K562 (cell line): ENCODE results near the gene LEO1. TPM values are rescaled to one million over a fixed set of nuclear protein-coding genes. Genes with fewer than 3 reads are reported as not detected.
A peak's percentile ranks its signal among the peaks of the same experiment; 100 is the strongest.

Source experiments
- BMI1 ChIP-seq: fragments of 150-350 bp; IDR thresholded peaks from 2 replicates; pipeline ENCODE4 v1.6.1; 2014; ENCODE audit warnings: low read length
- CHD1 ChIP-seq: fragments of 200-600 bp; sonication (generic); IDR thresholded peaks from one replicate; pipeline ENCODE4 v1.6.1; 2012; ENCODE audit warnings: mild to moderate bottlenecking, moderate library complexity, low read length, inconsistent platforms
- CREB3 ChIP-seq: fragments of 450-650 bp; conservative IDR thresholded peaks from 2 replicates; pipeline ENCODE4 v1.6.1; 2016; ENCODE audit warnings: missing genetic modification characterization, low read depth, mild to moderate bottlenecking, missing compliant biosample characterization, moderate library complexity
- CREB5 ChIP-seq: fragments of 250-450 bp; sonication (Bioruptor Pico); IDR thresholded peaks from 2 replicates; pipeline ENCODE4 v1.5.0; 2020; ENCODE audit warnings: mild to moderate bottlenecking
- CTBP1 ChIP-seq: fragments of 450-650 bp; IDR thresholded peaks from 2 replicates; pipeline ENCODE4 v1.6.1; 2016; ENCODE audit warnings: borderline replicate concordance
- MAFK ChIP-seq: IDR thresholded peaks from 2 replicates; pipeline ENCODE4 v1.6.1; 2011; ENCODE audit warnings: low read length, improper control_type of control experiment
- MEF2A ChIP-seq: IDR thresholded peaks from 2 replicates; pipeline ENCODE4 v1.6.1; 2011; ENCODE audit warnings: low read depth, mild to moderate bottlenecking, low read length, moderate library complexity; ENCODE audit not compliant: control insufficient read depth
- MTA1 ChIP-seq: fragments of 450-650 bp; IDR thresholded peaks from 2 replicates; pipeline ENCODE4 v1.6.1; 2017; ENCODE audit warnings: borderline replicate concordance
- NCOA4 ChIP-seq: fragments of 450-650 bp; IDR thresholded peaks from 2 replicates; pipeline ENCODE4 v1.6.1; 2018; ENCODE audit warnings: mild to moderate bottlenecking; ENCODE audit not compliant: partially characterized antibody
- NCOR1 ChIP-seq: fragments of 450-650 bp; IDR thresholded peaks from 2 replicates; pipeline ENCODE4 v1.6.1; 2016; ENCODE audit warnings: mild to moderate bottlenecking, moderate library complexity
- NFIX ChIP-seq: fragments of 250-450 bp; sonication (Bioruptor Pico); IDR thresholded peaks from 2 replicates; pipeline ENCODE4 v1.4.0; 2020; ENCODE audit warnings: low read depth, mild to moderate bottlenecking, moderate library complexity
- RBM15 ChIP-seq: fragments of 200-400 bp; formaldehyde crosslinking; IDR thresholded peaks from 2 replicates; pipeline ENCODE4 v1.6.1; 2018; ENCODE audit warnings: mild to moderate bottlenecking, low read length, moderate library complexity; ENCODE audit not compliant: insufficient read depth
- SMARCB1 ChIP-seq: IDR thresholded peaks from 2 replicates; pipeline ENCODE4 v1.6.1; 2011; ENCODE audit warnings: improper control_type of control experiment, low read depth; ENCODE audit not compliant: insufficient read length
- TCF7 ChIP-seq: sonication (generic); IDR thresholded peaks from 2 replicates; pipeline ENCODE4 v1.6.1; 2016; ENCODE audit warnings: antibody characterized with exemption, borderline replicate concordance
- YY1 ChIP-seq, 3 experiments: IDR thresholded peaks; 2 replicates each; pipeline ENCODE4 v1.6.1; 2011; ENCODE audit warnings: low read length in 2 of 3, mild to moderate bottlenecking in 2 of 3, moderate library complexity in 2 of 3, borderline replicate concordance in 1 of 3, control low read depth in 1 of 3, low read depth in 1 of 3; ENCODE audit not compliant: insufficient read depth in 3 of 3, insufficient replicate concordance in 2 of 3, control insufficient read depth in 1 of 3, insufficient read length in 1 of 3; ENCODE audit errors: extremely low read depth in 1 of 3
- ZNF133 ChIP-seq: fragments of 250-450 bp; sonication (Bioruptor Pico); IDR thresholded peaks from 2 replicates; pipeline ENCODE4 v1.4.0; 2020; ENCODE audit warnings: mild to moderate bottlenecking
- ZNF146 ChIP-seq: IDR thresholded peaks from one replicate; pipeline ENCODE4 v1.6.1; 2018; ENCODE audit warnings: missing compliant biosample characterization; ENCODE audit not compliant: unreplicated experiment
- ZNF263 ChIP-seq: sonication (generic); formaldehyde crosslinking; IDR thresholded peaks from 2 replicates; pipeline ENCODE4 v1.8.0; 2022; ENCODE audit warnings: mild to moderate bottlenecking, missing genetic modification reagents, borderline replicate concordance
- ZNF347 ChIP-seq: fragments of 450-650 bp; formaldehyde crosslinking; IDR thresholded peaks from 2 replicates; pipeline ENCODE4 v1.4.0; 2020; ENCODE audit warnings: low read depth, mild to moderate bottlenecking, moderate library complexity
- polyA plus RNA-seq, 8 experiments: library from polyadenylated mRNA; depleted of rRNA in 4 of 8; stranded (reverse) in 5 of 8; unstranded in 3 of 8; fragments of >200 nt; fragmentation: Nextera tagmentation in 2 of 8; fragmentation: Illumina TruSeq in 1 of 8; extraction: Ambion mirVana in 2 of 8; extraction: Trizol in 1 of 8; gene quantifications; 2 replicates each; pipeline versions ENCODE4 v1.2.1 to v1.2.3, GENCODE V29; 2011 to 2014; ENCODE audit warnings: inconsistent platforms in 1 of 8, missing spikeins in 1 of 8
- total RNA-seq, 7 experiments: library from RNA; depleted of rRNA in 6 of 7; stranded (reverse); fragments of >200 nt in 6 of 7; fragmentation: Illumina TruSeq in 2 of 7; extraction: Trizol in 2 of 7; gene quantifications; 2 replicates each; pipeline versions ENCODE4 v1.2.1 to v1.2.3, GENCODE V29; 2011 to 2021; ENCODE audit warnings: low replicate concordance in 1 of 7
- TF ChIP-seq, protein P1 (sequence below), 2 experiments: fragments of 450-650 bp in 1 of 2; IDR thresholded peaks; 2 replicates each; pipeline ENCODE4 v1.6.1; 2011 to 2017; ENCODE audit warnings: low read depth in 2 of 2, antibody characterized with exemption in 1 of 2, borderline replicate concordance in 1 of 2, low read length in 1 of 2, mild to moderate bottlenecking in 1 of 2, mixed read lengths in 1 of 2; ENCODE audit not compliant: control insufficient read depth in 1 of 2
- TF ChIP-seq, protein P2 (sequence below): fragments of 250-450 bp; sonication (Bioruptor Pico); IDR thresholded peaks from 2 replicates; pipeline ENCODE4 v1.4.0; 2020; ENCODE audit warnings: mild to moderate bottlenecking

LEO1 gene
- total and polyA plus RNA-seq, 9 of the 15 experiments (the other 6 are each of a cell fraction or from before 2014, with no cell fraction given), result 8.4 to 48.3 (median 37.9) TPM

DNA sequence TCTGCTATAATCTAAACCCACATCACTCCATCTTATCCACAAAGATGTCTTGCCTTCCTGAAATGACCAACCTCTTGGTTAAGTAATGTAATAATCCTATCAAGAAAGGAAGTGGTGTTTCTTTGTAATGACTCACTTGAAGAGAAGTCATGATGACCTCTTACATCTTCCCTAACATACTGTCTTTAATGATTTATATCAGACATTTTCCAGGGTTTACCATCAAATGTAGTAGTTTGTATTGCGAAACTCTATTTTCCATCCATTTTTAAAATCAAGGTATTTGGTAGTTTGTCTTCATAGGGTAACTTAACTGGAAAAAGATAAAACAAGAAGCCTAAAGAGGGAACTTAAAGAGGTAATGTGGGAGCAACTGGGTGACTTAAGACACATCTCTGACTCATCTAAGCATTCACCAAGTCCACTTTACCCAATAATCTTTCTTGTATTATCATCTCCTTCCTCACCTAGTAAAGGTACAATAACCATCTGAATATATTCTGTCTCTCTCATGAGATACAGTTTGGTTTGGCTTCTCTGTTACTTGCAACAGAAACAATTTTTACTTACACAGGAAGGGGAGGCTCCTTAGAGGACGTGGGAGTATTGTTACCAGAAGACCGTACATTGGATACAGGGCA is 41.7 kb upstream of the LEO1 start (continued):
- TF ChIP-seq ZNF347 (CRISPR knock-in tag) (no peak), CREB5 (CRISPR knock-in tag) (no peak), CREB3 (tag) (no peak), MEF2A (no peak), NFIX (CRISPR knock-in tag) (no peak), ZNF133 (CRISPR knock-in tag) (no peak), ZNF263 (no peak), MAFK (no peak), BMI1 (no peak), ZNF146 (CRISPR knock-in tag) (no peak), TCF7 (no peak), MTA1 (no peak), YY1 (IDR thresholded peaks at IDR 0.05; ENCODE audit: borderline replicate concordance in 1 of 3, control insufficient read depth in 1 of 3, extremely low read depth in 1 of 3, insufficient read depth in 3 of 3, insufficient read length in 1 of 3, insufficient replicate concordance in 2 of 3, low read depth in 1 of 3, low read length in 2 of 3) (no peak), CHD1 (no peak), CTBP1 (0 out of 2 replicates have a peak, but pooled peaks have one; percentile 18), RBM15 (no peak), NCOR1 (no peak), SMARCB1 (no peak), NCOA4 (no peak)
- TF ChIP-seq, protein P1, sequence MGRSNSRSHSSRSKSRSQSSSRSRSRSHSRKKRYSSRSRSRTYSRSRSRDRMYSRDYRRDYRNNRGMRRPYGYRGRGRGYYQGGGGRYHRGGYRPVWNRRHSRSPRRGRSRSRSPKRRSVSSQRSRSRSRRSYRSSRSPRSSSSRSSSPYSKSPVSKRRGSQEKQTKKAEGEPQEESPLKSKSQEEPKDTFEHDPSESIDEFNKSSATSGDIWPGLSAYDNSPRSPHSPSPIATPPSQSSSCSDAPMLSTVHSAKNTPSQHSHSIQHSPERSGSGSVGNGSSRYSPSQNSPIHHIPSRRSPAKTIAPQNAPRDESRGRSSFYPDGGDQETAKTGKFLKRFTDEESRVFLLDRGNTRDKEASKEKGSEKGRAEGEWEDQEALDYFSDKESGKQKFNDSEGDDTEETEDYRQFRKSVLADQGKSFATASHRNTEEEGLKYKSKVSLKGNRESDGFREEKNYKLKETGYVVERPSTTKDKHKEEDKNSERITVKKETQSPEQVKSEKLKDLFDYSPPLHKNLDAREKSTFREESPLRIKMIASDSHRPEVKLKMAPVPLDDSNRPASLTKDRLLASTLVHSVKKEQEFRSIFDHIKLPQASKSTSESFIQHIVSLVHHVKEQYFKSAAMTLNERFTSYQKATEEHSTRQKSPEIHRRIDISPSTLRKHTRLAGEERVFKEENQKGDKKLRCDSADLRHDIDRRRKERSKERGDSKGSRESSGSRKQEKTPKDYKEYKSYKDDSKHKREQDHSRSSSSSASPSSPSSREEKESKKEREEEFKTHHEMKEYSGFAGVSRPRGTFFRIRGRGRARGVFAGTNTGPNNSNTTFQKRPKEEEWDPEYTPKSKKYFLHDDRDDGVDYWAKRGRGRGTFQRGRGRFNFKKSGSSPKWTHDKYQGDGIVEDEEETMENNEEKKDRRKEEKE (IDR thresholded peaks at IDR 0.05; ENCODE audit: borderline replicate concordance in 1 of 2, control insufficient read depth in 1 of 2, low read depth in 2 of 2, low read length in 1 of 2), result no peak
- TF ChIP-seq, protein P2, sequence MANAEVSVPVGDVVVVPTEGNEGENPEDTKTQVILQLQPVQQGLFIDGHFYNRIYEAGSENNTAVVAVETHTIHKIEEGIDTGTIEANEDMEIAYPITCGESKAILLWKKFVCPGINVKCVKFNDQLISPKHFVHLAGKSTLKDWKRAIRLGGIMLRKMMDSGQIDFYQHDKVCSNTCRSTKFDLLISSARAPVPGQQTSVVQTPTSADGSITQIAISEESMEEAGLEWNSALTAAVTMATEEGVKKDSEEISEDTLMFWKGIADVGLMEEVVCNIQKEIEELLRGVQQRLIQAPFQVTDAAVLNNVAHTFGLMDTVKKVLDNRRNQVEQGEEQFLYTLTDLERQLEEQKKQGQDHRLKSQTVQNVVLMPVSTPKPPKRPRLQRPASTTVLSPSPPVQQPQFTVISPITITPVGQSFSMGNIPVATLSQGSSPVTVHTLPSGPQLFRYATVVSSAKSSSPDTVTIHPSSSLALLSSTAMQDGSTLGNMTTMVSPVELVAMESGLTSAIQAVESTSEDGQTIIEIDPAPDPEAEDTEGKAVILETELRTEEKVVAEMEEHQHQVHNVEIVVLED (CRISPR knock-in tag), result no peak
